Esophagus squamous epithelium (tissue), 4 donors: ENCODE data around the gene PCGF2.

Experiments used
- POLR2A ChIP-seq, 4 donors: fragments of 450-650 bp; IDR thresholded peaks; one replicate each; pipeline ENCODE4 v1.6.1; 2017; ENCODE audit warnings: antibody characterized with exemption in 4 of 4, mild to moderate bottlenecking in 4 of 4, moderate library complexity in 3 of 4
- TF ChIP-seq, protein P1 (sequence below), 6 experiments: fragments of 450-650 bp in 4 of 6; fragments of 200-600 bp in 2 of 6; sonication (generic) in 2 of 6; IDR thresholded peaks; one replicate each; pipeline ENCODE4 v1.5.1; 2016 to 2019; ENCODE audit warnings: antibody characterized with exemption in 6 of 6, mild to moderate bottlenecking in 4 of 6, moderate library complexity in 4 of 6

GRCh38 chr17:38796451-38797157 is 48.5 kb upstream of the PCGF2 start:
- TF ChIP-seq, protein P1, sequence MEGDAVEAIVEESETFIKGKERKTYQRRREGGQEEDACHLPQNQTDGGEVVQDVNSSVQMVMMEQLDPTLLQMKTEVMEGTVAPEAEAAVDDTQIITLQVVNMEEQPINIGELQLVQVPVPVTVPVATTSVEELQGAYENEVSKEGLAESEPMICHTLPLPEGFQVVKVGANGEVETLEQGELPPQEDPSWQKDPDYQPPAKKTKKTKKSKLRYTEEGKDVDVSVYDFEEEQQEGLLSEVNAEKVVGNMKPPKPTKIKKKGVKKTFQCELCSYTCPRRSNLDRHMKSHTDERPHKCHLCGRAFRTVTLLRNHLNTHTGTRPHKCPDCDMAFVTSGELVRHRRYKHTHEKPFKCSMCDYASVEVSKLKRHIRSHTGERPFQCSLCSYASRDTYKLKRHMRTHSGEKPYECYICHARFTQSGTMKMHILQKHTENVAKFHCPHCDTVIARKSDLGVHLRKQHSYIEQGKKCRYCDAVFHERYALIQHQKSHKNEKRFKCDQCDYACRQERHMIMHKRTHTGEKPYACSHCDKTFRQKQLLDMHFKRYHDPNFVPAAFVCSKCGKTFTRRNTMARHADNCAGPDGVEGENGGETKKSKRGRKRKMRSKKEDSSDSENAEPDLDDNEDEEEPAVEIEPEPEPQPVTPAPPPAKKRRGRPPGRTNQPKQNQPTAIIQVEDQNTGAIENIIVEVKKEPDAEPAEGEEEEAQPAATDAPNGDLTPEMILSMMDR (IDR thresholded peaks at IDR 0.05), result no peak
- TF ChIP-seq POLR2A (IDR thresholded peaks at IDR 0.05), result no peak
